ENCODE data around the gene AUTS2. TPM values are rescaled to one million over a fixed set of nuclear protein-coding genes. Genes with fewer than 3 reads are reported as not detected.

Gene AUTS2
- polyA plus RNA-seq, 1 donor from 2014 or later, result 97.3 TPM

GRCh38 chr7:69602522-69602921, 4.2 kb downstream of the AUTS2 start:
- TF ChIP-seq POLR2AphosphoS5 (IDR thresholded peaks at IDR 0.05) (no peak), MXI1 (conservative IDR thresholded peaks at IDR 0.05; ENCODE audit: poor library complexity, severe bottlenecking) (no peak), RAD21 (conservative IDR thresholded peaks at IDR 0.05) (no peak), REST (IDR thresholded peaks at IDR 0.05; ENCODE audit: borderline replicate concordance) (no peak), SMC3 (conservative IDR thresholded peaks at IDR 0.05; ENCODE audit: poor library complexity) (no peak), EP300 (conservative IDR thresholded peaks at IDR 0.05; ENCODE audit: poor library complexity, severe bottlenecking) (no peak), EZH2 (IDR thresholded peaks at IDR 0.05; ENCODE audit: borderline replicate concordance, insufficient read depth, low read length, poor library complexity, severe bottlenecking) (no peak), TAF1 (IDR thresholded peaks at IDR 0.05; ENCODE audit: low read depth) (no peak), CTCF (IDR thresholded peaks at IDR 0.05; ENCODE audit: poor library complexity, severe bottlenecking) (no peak)
- Histone ChIP-seq H3K36me3 (ENCODE audit: insufficient read depth, low read length) (no peaks in the 10 kb centered on the region), H3K27me3 (ENCODE audit: insufficient read depth, low read depth, low read length) (no peaks in the 10 kb centered on the region), H2AFZ (ENCODE audit: low read depth, low read length) (no peak overlapping the region), H3F3A (ENCODE audit: insufficient read depth, low read length, poor library complexity, severe bottlenecking) (no peaks in the 10 kb centered on the region), H3K9me2 (ENCODE audit: insufficient read depth, low read length) (no peaks in the 10 kb centered on the region), H4K20me1 (ENCODE audit: insufficient read depth) (peaks cover 19% of the 10 kb centered on the region), H3K4me2 (ENCODE audit: low read length) (peak overlapping the region; percentile 90), H3K4me3 (ENCODE audit: low read length) (peak overlapping the region; percentile 95), H3K79me2 (replicated peaks; ENCODE audit: insufficient read depth, low read length) (peaks cover 79% of the 10 kb centered on the region), H3K27ac (ENCODE audit: low read length) (no peak overlapping the region), H3K9ac (ENCODE audit: low read length) (no peak overlapping the region), H3K9me3 (ENCODE audit: low read length) (no peaks in the 10 kb centered on the region)

GRCh38 chr7:69603351-69603750, 5.1 kb downstream of the AUTS2 start:
- peak overlapping the region; percentile 95 for H3K4me3 ChIP-seq (ENCODE audit: low read length)
- H3K9ac ChIP-seq (ENCODE audit: low read length), result no peak overlapping the region
- H3K27me3 ChIP-seq (ENCODE audit: insufficient read depth, low read depth, low read length), result no peaks in the 10 kb centered on the region
- no peaks in the 10 kb centered on the region for H3K9me3 ChIP-seq (ENCODE audit: low read length)
- H3K27ac ChIP-seq (ENCODE audit: low read length), result no peak overlapping the region
- no peaks in the 10 kb centered on the region for H3F3A ChIP-seq (ENCODE audit: insufficient read depth, low read length, poor library complexity, severe bottlenecking)
- no peak for TF ChIP-seq SMC3 (conservative IDR thresholded peaks at IDR 0.05; ENCODE audit: poor library complexity)
- no peak for TF ChIP-seq MXI1 (conservative IDR thresholded peaks at IDR 0.05; ENCODE audit: poor library complexity, severe bottlenecking)
- TF ChIP-seq TAF1 (IDR thresholded peaks at IDR 0.05; ENCODE audit: low read depth), result no peak
- TF ChIP-seq EZH2 (IDR thresholded peaks at IDR 0.05; ENCODE audit: borderline replicate concordance, insufficient read depth, low read length, poor library complexity, severe bottlenecking), result no peak
- no peak for TF ChIP-seq CTCF (IDR thresholded peaks at IDR 0.05; ENCODE audit: poor library complexity, severe bottlenecking)
- TF ChIP-seq POLR2AphosphoS5 (IDR thresholded peaks at IDR 0.05), result no peak
- TF ChIP-seq RAD21 (conservative IDR thresholded peaks at IDR 0.05), result no peak
- no peak for TF ChIP-seq EP300 (conservative IDR thresholded peaks at IDR 0.05; ENCODE audit: poor library complexity, severe bottlenecking)
- no peak for TF ChIP-seq REST (IDR thresholded peaks at IDR 0.05; ENCODE audit: borderline replicate concordance)
- no peak overlapping the region for H2AFZ ChIP-seq (ENCODE audit: low read depth, low read length)
- H3K4me2 ChIP-seq (ENCODE audit: low read length), result peak overlapping the region; percentile 9
- peaks cover 87% of the 10 kb centered on the region for H3K79me2 ChIP-seq (replicated peaks; ENCODE audit: insufficient read depth, low read length)
- H3K9me2 ChIP-seq (ENCODE audit: insufficient read depth, low read length), result no peaks in the 10 kb centered on the region
- peaks cover 19% of the 10 kb centered on the region for H4K20me1 ChIP-seq (ENCODE audit: insufficient read depth)
- no peaks in the 10 kb centered on the region for H3K36me3 ChIP-seq (ENCODE audit: insufficient read depth, low read length)
